Measurements from ENCODE around the gene PSME1.

Gene PSME1

DNA sequence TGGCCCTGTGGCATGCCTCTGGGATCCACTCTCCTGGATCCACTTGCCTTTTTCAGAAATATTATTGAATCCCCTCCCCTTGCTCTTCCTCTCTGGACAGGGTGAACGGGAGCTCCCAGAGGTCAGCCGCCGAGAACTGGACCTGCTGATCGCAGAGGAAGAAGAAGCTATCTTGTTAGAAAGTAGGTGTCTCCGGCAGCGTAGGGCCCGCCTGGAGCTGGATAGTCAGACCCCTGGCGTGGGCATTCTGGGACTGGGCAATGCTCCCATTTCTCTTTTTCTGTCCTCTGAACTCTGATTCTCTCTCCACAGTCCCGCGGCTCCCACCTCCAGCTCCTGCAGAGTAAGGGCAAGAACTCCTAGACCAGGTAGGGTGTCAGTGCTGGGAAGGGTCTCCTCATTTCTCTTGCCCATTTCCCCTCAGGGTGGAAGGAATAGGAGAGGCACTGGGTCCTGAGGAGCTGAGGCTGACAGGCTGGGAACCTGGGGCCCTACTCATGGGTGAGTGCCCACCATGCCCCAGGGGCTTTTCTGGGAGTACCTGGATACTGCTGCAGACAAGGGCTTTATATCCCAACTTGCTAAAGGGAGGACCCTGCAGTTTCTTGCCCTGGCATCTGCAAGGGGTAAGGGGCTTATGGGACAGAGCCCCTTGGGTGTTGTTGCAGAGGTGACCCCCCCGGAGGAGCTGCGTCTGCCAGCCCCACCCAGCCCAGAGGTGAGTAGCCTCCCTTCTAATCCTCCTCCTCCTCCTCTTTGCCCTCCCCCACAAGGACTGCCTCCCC, 41.2 kb downstream of the PSME1 start:
- DNase-seq, result no peak

DNA sequence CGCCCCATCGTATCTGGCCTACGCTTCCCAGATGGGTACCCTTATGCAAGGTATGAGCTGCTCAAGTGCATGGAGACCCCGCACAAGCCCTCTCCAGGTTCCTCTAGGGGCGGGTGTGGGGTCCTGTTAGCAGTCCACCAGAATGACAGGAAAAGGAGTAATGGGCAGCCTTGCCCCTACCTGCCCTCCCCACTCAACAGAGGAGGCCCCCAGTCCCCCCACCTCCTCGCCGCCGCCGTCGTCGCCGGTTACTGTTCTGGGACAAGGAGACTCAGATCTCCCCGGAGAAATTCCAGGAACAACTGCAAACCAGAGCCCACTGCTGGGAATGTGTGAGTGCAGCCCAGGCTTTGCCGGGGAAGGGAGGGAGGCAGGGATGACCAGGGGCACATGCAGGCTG, 41.9 kb downstream of the PSME1 start:
- no peak for DNase-seq

DNA sequence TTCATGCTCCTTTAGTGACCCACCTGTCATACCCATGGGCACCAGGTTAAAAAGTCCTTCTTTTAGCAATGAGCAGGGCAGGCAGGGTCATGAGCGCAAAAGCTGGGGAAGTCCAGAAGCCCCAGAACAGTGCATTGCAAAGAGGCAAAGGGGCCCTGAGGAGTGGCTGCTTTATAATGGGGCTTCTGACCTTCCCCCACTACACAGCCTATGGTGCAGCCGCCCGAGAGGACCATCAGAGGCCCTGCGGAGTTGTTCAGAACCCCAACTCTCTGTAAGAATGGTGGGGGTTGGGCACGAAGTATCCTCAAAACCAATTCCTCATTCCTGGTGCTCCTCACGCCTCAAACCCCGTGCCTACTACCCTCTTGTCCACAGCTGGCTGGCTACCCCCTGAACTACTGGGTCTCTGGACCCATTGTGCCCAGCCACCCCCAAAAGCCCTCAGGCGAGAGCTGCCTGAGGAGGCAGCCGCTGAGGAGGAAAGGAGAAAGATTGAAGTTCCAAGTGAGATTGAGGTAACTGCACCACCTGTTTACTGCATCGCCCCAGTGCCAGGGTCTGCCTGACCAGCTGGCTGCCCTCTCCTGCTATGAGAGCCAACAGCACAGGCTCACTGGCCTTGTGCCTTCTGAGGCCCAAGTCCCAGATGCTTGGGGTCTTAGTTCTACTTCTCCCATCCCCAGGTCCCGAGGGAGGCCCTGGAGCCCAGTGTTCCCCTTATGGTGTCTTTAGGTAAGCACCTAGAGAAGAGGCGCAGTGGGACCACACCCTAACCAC, 42.6 kb downstream of the PSME1 start:
- DNase-seq, result no peak

DNA sequence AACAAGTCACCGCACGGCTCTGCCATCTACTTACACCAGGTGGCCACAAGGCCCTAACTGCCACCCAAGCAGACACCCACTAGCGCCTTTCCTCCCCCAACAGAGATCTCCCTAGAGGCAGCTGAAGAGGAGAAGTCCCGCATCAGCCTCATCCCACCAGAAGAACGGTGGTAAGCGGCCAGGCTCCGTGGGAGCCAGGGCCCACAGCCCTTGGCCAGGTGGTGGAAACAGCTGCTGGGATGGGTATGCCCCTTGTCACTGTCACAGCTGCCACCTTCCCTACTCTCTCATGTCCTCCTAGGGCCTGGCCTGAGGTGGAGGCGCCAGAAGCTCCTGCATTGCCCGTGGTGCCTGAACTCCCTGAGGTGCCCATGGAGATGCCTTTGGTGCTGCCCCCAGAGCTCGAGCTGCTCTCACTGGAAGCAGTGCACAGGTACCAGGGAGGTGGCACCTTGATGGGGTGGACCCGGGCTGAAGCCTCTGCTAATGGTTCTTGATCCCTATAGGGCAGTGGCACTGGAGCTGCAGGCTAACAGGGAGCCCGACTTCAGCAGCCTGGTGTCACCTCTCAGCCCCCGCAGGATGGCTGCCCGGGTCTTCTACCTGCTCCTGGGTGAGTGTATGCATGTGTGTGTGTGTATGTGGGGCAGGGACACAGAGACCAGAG, 43.4 kb downstream of the PSME1 start:
- no peak for DNase-seq

DNA sequence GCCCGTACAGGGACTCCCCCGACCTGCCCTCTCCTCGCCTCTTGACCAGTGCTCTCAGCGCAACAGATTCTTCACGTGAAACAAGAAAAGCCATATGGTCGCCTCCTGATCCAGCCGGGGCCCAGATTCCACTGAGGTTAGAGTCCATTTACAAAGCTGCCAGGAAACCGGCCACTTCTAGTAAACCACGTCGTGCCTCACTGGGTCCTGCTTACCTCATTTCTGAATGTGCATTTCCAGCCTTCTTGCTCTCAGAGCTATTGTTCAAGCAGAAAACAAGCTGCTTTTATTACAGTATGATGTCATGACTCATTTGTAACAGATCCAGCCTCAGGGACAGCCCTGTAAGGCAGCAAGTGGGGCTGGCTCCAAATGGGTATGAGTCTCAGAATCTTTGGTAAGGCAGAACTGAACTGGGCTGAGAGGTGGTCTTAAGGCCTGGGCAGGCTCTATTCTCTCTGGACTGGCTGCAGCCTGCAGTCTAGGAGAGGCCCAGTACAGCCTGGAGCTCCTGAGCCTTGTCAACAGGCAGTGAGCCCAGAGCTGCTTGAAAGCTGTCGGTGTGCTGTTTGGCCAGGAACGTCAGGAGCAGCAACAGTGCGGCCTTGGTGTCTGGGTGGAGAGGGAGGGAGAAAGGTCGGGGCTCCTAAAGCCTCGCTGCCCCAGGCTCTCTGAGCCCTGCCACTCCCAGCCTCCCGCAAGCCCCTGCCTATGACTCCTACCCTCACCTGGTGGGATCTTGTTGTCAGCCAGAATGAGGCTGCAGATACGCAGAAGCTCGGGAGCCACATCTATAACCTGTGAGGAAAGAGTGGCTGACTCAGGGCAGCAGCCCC, 44.2 kb downstream of the PSME1 start:
- peak; percentile 89 for DNase-seq

DNA sequence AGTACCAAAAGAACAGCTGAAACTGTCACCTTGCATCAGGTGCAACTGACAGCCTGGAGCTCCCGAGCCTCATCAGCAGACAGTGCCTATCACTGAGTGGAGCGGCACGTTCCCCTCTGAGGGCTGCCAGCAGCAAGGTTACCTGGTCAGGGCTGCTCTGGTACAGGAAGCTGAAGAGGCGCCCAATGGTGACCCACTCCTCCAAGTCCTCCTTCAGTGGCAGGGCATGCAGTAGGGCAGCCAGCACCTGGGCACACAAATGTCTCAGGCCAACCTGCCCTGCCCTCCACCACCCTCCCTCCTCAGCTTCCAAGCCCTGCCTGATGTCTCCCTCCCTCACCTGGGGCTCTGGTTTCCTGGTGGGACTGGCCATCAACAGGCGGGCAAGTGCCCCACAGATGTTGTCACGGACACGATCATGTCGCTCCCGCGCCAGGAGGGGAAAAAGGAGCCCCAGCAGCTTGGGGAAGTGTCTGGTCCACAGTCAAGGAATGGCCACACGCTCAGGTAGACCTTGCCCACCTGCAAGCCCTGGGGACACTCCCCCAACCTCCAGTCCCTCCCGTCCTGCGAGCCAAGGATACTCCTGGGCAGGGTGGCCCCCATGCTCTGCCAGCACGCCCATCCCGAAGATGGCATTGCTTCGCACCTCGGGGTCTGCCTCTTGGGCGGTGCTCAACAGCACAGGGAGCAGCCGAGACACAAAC, 45.5 kb downstream of the PSME1 start:
- DNase-seq, result no peak

DNA sequence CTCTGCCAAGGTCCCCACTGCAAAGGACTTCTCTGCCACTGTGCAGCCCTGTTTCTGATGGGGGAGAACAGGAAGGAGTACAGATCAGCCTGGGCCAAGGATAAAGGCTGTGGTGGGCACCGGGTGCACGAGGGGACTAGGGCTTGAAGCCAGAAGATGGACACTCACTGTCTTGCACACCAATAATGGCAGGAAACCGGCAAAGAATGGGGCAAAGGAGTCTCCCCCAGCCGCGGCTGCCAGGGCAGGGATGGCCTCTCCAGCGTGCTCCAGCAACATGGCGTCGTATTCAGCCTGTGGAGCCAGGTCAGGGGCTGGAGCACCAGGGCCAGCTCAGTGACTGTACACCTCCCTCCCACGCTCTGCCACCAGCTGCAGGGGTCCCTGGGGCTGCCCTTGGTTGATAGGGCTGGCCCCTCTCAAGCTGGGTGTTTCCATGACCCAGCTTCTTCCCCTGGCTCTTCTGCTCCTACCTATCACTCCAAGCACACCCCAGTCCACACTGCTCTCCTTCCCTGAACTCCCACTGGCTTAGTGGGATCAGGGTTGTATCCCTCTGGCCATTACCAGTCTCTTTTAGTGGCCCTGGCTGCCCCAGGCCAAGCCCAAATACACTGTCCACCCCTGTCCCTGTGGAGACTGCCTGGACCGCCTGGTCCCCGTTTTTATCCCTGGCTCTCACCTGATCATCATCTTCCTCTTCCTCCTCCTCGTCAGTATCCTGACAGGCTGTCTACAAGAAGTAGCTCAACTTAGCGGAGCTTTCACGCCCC, 46.3 kb downstream of the PSME1 start:
- no peak for DNase-seq

DNA sequence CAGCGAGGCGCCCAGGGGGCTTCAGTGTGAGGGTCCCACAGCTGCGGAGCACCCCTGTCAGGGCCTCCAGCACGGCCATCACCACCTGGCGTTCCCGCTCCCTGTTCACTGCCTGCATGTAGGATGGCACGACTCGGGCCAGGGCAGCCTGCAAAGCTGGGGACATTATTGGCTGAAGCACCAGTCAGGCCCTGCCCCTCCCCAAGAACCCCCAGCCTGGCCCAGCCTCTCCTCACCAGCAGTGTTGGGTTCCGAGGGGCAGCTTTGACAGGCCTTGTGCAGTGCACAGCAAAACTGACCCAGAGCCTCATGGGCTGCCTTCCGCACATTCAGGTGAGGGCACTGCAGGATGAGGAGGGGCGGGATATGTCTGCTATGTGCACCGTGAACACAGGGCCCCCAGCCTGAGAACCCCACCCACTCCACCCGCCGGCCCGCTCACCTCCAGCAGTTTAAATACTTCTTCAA, 47.1 kb downstream of the PSME1 start:
- no peak for DNase-seq

DNA sequence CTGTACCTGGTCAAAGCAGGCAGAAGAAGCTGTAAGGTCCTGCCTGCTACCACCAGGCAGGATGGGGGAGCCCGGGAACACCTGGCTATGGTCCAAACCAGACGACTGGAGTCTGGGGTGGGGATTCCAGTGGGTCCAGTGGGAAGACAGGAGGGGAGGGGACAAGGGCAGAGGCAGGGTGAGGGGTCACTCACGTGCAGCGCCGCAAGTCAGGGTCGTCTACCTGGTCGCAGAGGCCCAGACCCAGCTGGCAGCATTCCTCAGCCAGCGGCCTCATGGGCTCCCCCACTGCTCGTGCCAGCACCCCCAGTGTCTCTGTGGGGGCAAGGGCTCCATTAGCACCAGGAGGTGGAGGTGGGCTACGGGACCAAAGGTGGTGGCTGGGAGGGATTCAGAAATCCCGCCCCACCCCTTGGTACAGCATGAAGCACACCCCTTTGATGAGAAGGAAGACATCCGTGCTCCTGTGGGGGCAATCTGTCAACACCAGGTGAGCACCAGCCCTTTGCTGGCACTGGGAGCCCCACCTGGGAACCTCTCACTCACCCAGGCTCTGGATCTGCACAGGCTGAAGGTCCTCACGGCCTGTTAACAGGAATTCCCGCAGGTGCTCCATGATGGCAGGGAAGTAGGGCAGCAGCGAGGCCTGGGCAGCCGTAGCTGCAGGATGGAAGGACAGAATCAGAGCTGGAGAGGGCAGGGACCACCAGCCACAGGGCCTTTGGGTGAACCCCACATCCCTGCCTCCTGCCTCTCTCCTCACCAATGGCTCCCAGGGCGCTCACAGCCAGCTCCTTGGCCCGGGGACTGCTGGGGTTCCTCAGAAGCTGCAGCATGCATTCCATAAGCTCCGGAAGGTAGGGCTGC, 48.3 kb downstream of the PSME1 start:
- DNase-seq, result no peak

DNA sequence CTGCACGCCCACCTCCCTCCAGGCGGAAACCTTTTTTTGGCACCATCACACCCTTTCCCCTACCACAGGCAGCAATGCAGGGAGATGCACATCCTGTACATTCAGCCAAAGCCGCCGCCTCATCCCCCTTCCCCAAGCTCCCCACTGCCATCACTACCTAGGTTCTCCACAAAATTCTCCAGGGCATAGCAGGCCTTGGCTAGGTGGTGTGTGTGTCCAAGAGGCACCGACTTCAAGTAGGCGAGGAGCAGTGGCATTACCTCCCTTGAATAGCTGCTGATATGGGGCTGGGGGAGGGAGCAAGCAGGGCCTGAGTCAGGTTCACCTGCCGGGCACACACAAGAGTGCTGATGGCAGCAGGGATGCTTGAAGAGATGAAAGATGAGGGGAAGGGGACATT, 49.0 kb downstream of the PSME1 start:
- no peak for DNase-seq

DNA sequence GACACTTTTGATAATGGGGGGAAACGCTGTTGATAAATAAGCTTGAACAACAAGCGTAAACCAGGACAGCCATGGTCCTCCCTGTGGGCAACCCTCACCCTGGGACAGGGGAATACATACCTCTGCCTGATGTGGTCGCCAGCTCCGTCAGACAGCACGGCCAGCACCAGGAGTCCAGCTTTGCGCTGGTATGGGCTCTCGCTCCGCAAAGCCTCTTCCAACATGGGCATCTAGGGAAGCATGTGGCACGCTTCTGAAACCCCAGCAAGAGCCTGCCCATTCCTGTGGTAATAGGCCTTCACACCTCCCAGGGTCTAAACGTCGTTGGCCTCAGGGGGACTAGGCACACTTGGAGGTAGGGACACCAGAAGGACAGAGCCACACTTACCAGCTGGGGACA, 49.7 kb downstream of the PSME1 start:
- DNase-seq, result no peak

DNA sequence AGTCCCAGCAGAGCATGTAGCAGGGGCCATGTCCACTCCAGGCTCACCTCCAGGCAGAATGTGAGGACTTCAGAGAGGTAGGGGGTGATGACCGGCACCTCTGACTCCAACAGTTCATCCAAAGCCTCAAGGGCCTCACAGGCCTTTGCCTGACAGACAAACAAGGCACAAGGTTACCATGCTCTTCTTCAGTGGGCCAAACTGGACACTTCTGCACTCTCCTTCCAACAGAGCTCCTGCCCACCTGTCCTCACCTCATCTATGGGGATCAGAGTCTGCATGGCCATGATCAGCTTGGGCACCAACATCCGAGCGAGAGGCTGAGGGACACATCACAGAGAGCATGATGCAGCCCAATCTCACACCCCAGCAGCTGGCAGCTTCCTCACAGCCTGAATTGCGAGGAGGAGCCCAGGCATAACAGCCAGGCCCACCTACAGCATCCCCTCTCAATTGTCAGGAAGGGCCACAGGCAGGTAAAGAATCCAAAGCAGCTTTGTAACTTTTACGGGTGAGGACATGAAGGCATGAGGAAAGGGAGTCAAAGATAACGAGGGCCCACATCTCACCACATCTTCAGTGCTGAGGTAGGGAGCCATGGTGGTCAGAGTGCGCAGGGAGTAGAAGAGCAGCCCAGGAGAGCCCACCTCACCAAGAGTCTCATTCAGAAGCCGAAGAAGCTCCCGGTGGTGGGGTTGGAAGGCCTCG, 51.0 kb downstream of the PSME1 start:
- DNase-seq, result no peak

DNA sequence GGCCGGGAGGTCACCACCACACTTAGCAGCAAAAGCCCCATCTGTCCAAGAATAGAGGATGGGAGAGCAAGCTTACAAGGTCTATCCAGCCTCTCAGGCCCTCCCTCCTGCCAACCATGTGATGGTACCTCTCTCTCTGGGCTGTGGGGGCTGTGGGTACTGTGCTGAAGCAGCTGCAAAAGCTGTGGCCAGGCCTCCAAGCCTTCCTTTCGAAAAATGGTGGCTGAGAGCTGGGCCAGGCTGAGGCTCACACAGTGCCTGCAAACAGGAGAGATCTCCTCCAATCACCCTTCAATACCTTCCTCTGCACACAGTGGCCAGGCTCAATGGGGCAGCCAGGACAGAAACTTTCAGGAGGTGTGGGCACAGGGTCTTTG, 51.5 kb downstream of the PSME1 start:
- no peak for DNase-seq
